ENCODE results near the gene GDAP2. TPM values are rescaled to one million over a fixed set of nuclear protein-coding genes. Genes with fewer than 3 reads are reported as not detected.

The GDAP2 gene
- total RNA-seq, 4 donors from 2014 or later = 19.6 to 34.4 (median 25.1) TPM

GRCh38 chr1:117905019-117905418 lies 24.4 kb downstream of the GDAP2 start:
- WGBS = 93% methylated on average over 2 of the region's 2 CpGs
- H3K36me3 ChIP-seq = peaks cover 68% of the 10 kb centered on the region

GRCh38 chr1:117904485-117904884 lies 24.9 kb downstream of the GDAP2 start:
- Histone ChIP-seq H3K36me3 (peaks cover 62% of the 10 kb centered on the region), H3K27me3 (no peaks in the 10 kb centered on the region), H3K4me3 (no peak overlapping the region), H3K9me3 (no peaks in the 10 kb centered on the region), H3K4me1 (no peaks in the 10 kb centered on the region), H3K27ac (no peak overlapping the region)
- no peak for TF ChIP-seq EP300 (IDR thresholded peaks at IDR 0.05)
- DNase-seq (ENCODE audit: low spot score in 2 of 2) = no peak
- 87% methylated on average over 3 of the region's 3 CpGs for WGBS

More at GRCh38 chr1:117905019-117905418, 24.4 kb downstream of the GDAP2 start:
- DNase-seq (ENCODE audit: low spot score in 2 of 2) = no peak
- TF ChIP-seq EP300 (IDR thresholded peaks at IDR 0.05) = no peak
- no peak for TF ChIP-seq POLR2A (IDR thresholded peaks at IDR 0.05)
- no peak for TF ChIP-seq POLR2AphosphoS5 (IDR thresholded peaks at IDR 0.05)
- TF ChIP-seq CTCF (IDR thresholded peaks at IDR 0.05) = no peak
- no peaks in the 10 kb centered on the region for H3K9me3 ChIP-seq
- H3K4me3 ChIP-seq = no peak overlapping the region
- no peaks in the 10 kb centered on the region for H3K27me3 ChIP-seq
- H3K27ac ChIP-seq = no peak overlapping the region
- H3K4me1 ChIP-seq = no peaks in the 10 kb centered on the region

- Histone ChIP-seq H3K27ac (no peak overlapping the region), H3K4me3 (no peak overlapping the region), H3K9me3 (no peaks in the 10 kb centered on the region), H3K4me1 (no peaks in the 10 kb centered on the region), H3K27me3 (no peaks in the 10 kb centered on the region), H3K36me3 (peaks cover 72% of the 10 kb centered on the region)
- 95% methylated on average over 4 of the region's 4 CpGs for WGBS
- no peak for DNase-seq (ENCODE audit: low spot score in 2 of 2)
- TF ChIP-seq CTCF (IDR thresholded peaks at IDR 0.05) (no peak), POLR2A (IDR thresholded peaks at IDR 0.05) (no peak), EP300 (IDR thresholded peaks at IDR 0.05) (no peak), POLR2AphosphoS5 (IDR thresholded peaks at IDR 0.05) (no peak)
Observed at GRCh38 chr1:117902944-117903343, 26.5 kb downstream of the GDAP2 start.

- peaks cover 72% of the 10 kb centered on the region for H3K36me3 ChIP-seq
- no peak overlapping the region for H3K27ac ChIP-seq
- H3K4me1 ChIP-seq = no peaks in the 10 kb centered on the region
- no peaks in the 10 kb centered on the region for H3K9me3 ChIP-seq
- no peak for TF ChIP-seq CTCF (IDR thresholded peaks at IDR 0.05)
- TF ChIP-seq POLR2AphosphoS5 (IDR thresholded peaks at IDR 0.05) = no peak
- no peak for TF ChIP-seq EP300 (IDR thresholded peaks at IDR 0.05)
- no peak for TF ChIP-seq POLR2A (IDR thresholded peaks at IDR 0.05)
- WGBS = 87% methylated on average over 1 of the region's 1 CpG
- DNase-seq (ENCODE audit: low spot score in 2 of 2) = no peak
- H3K4me3 ChIP-seq = no peak overlapping the region
- no peaks in the 10 kb centered on the region for H3K27me3 ChIP-seq
Observed at GRCh38 chr1:117899801-117900200, 29.6 kb downstream of the GDAP2 start.

- no peak for DNase-seq (ENCODE audit: low spot score in 2 of 2)
- Histone ChIP-seq H3K27me3 (no peaks in the 10 kb centered on the region), H3K27ac (no peak overlapping the region), H3K9me3 (no peaks in the 10 kb centered on the region), H3K4me3 (no peak overlapping the region), H3K4me1 (no peaks in the 10 kb centered on the region), H3K36me3 (peaks cover 51% of the 10 kb centered on the region)
- TF ChIP-seq EP300 (IDR thresholded peaks at IDR 0.05) = no peak
- no peak for TF ChIP-seq CTCF (IDR thresholded peaks at IDR 0.05)
- no peak for TF ChIP-seq POLR2A (IDR thresholded peaks at IDR 0.05)
- TF ChIP-seq POLR2AphosphoS5 (IDR thresholded peaks at IDR 0.05) = no peak
- WGBS = 44% methylated on average over 4 of the region's 4 CpGs
Observed at GRCh38 chr1:117897551-117897950, 31.9 kb downstream of the GDAP2 start.

- Histone ChIP-seq H3K27ac (no peak overlapping the region), H3K36me3 (peaks cover 38% of the 10 kb centered on the region), H3K9me3 (no peaks in the 10 kb centered on the region), H3K27me3 (no peaks in the 10 kb centered on the region), H3K4me3 (no peak overlapping the region), H3K4me1 (no peaks in the 10 kb centered on the region)
- TF ChIP-seq EP300 (IDR thresholded peaks at IDR 0.05) (no peak), CTCF (IDR thresholded peaks at IDR 0.05) (peak; percentile 38 to 58)
- no peak for DNase-seq (ENCODE audit: low spot score in 2 of 2)
- 26% methylated on average over 4 of the region's 4 CpGs for WGBS
Observed at GRCh38 chr1:117895482-117896114, 33.8 kb downstream of the GDAP2 start.

Data from suprapubic skin (tissue), 4 donors.